Natural killer cell (primary cell): ENCODE results near the gene DSTYK. TPM values are rescaled to one million over a fixed set of nuclear protein-coding genes. Genes with fewer than 3 reads are reported as not detected.

ENCODE experiments used
- ATAC-seq, 3 donors: fragments of 150-1000 bp in 2 of 3; fragments of 200-7000 bp in 1 of 3; cut with Tn5 transposase; 1 replicate in 1 of 3; 2 replicates in 2 of 3; pipeline ENCODE4 v1.10.0; 2021; ENCODE audit warnings: mild to moderate bottlenecking in 2 of 3, moderate library complexity in 2 of 3
- DNase-seq, 2 donors: peaks; one replicate each; pipeline versions ENCODE4 v3.0.0 to v3.0.0-alpha.2; 2013 to 2021; ENCODE audit warnings: mixed read lengths in 1 of 2
- H3K27ac ChIP-seq: one replicate; pipeline ENCODE4 v1.5.1; 2013; ENCODE audit warnings: mild to moderate bottlenecking, low read length
- H3K27me3 ChIP-seq: one replicate; pipeline ENCODE4 v1.6.1; 2013; ENCODE audit warnings: low read length; ENCODE audit not compliant: control insufficient read depth, insufficient read depth
- H3K36me3 ChIP-seq: one replicate; pipeline ENCODE4 v1.6.1; 2013; ENCODE audit warnings: low read length; ENCODE audit not compliant: control insufficient read depth, insufficient read depth
- H3K4me1 ChIP-seq: one replicate; pipeline ENCODE4 v1.6.1; 2013; ENCODE audit warnings: low read length; ENCODE audit not compliant: control insufficient read depth, insufficient read depth
- H3K4me3 ChIP-seq: one replicate; pipeline ENCODE4 v1.5.1; 2013; ENCODE audit warnings: low read length
- H3K9me3 ChIP-seq: one replicate; pipeline ENCODE4 v1.6.1; 2013; ENCODE audit warnings: low read length; ENCODE audit not compliant: control insufficient read depth, insufficient read depth
- H3K27ac Mint-ChIP-seq, 2 donors: one replicate each; pipeline ENCODE4 v1.8.0; 2022; ENCODE audit warnings: mild to moderate bottlenecking in 2 of 2, mixed read lengths in 2 of 2, moderate library complexity in 1 of 2
- H3K27me3 Mint-ChIP-seq, 2 donors: one replicate each; pipeline ENCODE4 v1.8.0; 2022; ENCODE audit warnings: low read depth in 2 of 2, mixed read lengths in 2 of 2
- H3K36me3 Mint-ChIP-seq: one replicate; pipeline ENCODE4 v1.8.0; 2022; ENCODE audit warnings: mixed read lengths
- H3K4me1 Mint-ChIP-seq, 2 donors: one replicate each; pipeline ENCODE4 v1.8.0; 2022; ENCODE audit warnings: mixed read lengths in 2 of 2
- H3K4me3 Mint-ChIP-seq: one replicate; pipeline ENCODE4 v1.8.0; 2022; ENCODE audit warnings: mild to moderate bottlenecking, moderate library complexity, mixed read lengths
- H3K9me3 Mint-ChIP-seq, 2 donors: one replicate each; pipeline ENCODE4 v1.8.0; 2022; ENCODE audit warnings: mixed read lengths in 2 of 2
- CTCF ChIP-seq: fragments of 200-600 bp; IDR thresholded peaks from one replicate; pipeline ENCODE4 v1.8.0; 2022; ENCODE audit warnings: antibody characterized with exemption
- WGBS: methylation state at CpG from one replicate; pipeline ENCODE4 v1.1.7; 2013; ENCODE audit warnings: missing lambda C conversion rate; ENCODE audit not compliant: insufficient coverage; 5-methylcytosine and 5-hydroxymethylcytosine counted together
- intact Hi-C: fragments of 100-400 bp; cut with micrococcal nuclease; formaldehyde crosslinking; loops from one replicate; pipeline ENCODE4 v1.14.2; 2022
- total RNA-seq, 4 donors: library from RNA; stranded (reverse); fragments of 120-200 nt in 1 of 4; gene quantifications; one replicate each; pipeline versions ENCODE4 v1.2.3 to v1.2.4, GENCODE V29; 2013 to 2022

The DSTYK gene
- total RNA-seq, 3 donors from 2014 or later (not counting 1 experiment from before 2014, with no cell fraction given) = 9.9 to 17.5 (median 14.9) TPM

GRCh38 chr1:205258719-205259118 is 47.2 kb upstream of the DSTYK start:
- H3K36me3 ChIP-seq = no peaks in the 10 kb centered on the region
- 84% methylated on average over 7 of the region's 8 CpGs for WGBS
- intact Hi-C loops = loop anchor here (5.0 kb wide), 1 partner anchor 116 kb away; no protein-coding TSS in a partner anchor
- H3K27me3 ChIP-seq = peaks cover 3% of the 10 kb centered on the region
- no peak overlapping the region for H3K27ac Mint-ChIP-seq
- DNase-seq = no peak
- H3K36me3 Mint-ChIP-seq = no peaks in the 10 kb centered on the region
- no peaks in the 10 kb centered on the region for H3K9me3 Mint-ChIP-seq
- no peaks in the 10 kb centered on the region for H3K9me3 ChIP-seq
- no peak overlapping the region for H3K27ac ChIP-seq
- H3K4me1 Mint-ChIP-seq = peaks cover 7 to 18% of the 10 kb centered on the region in 2 donors
- peaks cover 11% of the 10 kb centered on the region for H3K4me1 ChIP-seq
- no peak overlapping the region for H3K4me3 Mint-ChIP-seq
- no peak overlapping the region for H3K4me3 ChIP-seq
- peaks cover 7 to 11% of the 10 kb centered on the region in 2 donors for H3K27me3 Mint-ChIP-seq
- no peak for TF ChIP-seq CTCF
- no peak for ATAC-seq

GRCh38 chr1:205258261-205258691 is 46.8 kb upstream of the DSTYK start:
- Histone ChIP-seq H3K4me3 (no peak overlapping the region), H3K36me3 (no peaks in the 10 kb centered on the region), H3K9me3 (no peaks in the 10 kb centered on the region), H3K4me1 (peaks cover 11% of the 10 kb centered on the region), H3K27ac (no peak overlapping the region), H3K27me3 (peaks cover 3% of the 10 kb centered on the region)
- Mint-ChIP-seq H3K27me3 (peaks cover 7 to 11% of the 10 kb centered on the region in 2 donors), H3K4me3 (no peak overlapping the region), H3K9me3 (no peaks in the 10 kb centered on the region), H3K36me3 (no peaks in the 10 kb centered on the region), H3K27ac (no peak overlapping the region), H3K4me1 (peaks cover 7 to 18% of the 10 kb centered on the region in 2 donors)
- WGBS = 85% methylated on average over 6 of the region's 7 CpGs
- intact Hi-C loops = loop anchor here (5.0 kb wide), 1 partner anchor 116 kb away; no protein-coding TSS in a partner anchor
- TF ChIP-seq CTCF = no peak
- DNase-seq (no peak), ATAC-seq (no peak)

GRCh38 chr1:205257735-205258134 is 46.2 kb upstream of the DSTYK start:
- no peak for DNase-seq
- WGBS = 74% methylated on average over 2 of the region's 2 CpGs
- Mint-ChIP-seq H3K4me3 (no peak overlapping the region), H3K27me3 (peaks cover 7 to 11% of the 10 kb centered on the region in 2 donors), H3K36me3 (no peaks in the 10 kb centered on the region), H3K9me3 (no peaks in the 10 kb centered on the region), H3K4me1 (peaks cover 7 to 15% of the 10 kb centered on the region in 2 donors), H3K27ac (no peak overlapping the region)
- no peak overlapping the region for H3K4me3 ChIP-seq
- peaks cover 6% of the 10 kb centered on the region for H3K4me1 ChIP-seq
- intact Hi-C loops = loop anchor here (2.0 to 5.0 kb wide), 2 partner anchors 29 to 115 kb away; no protein-coding TSS in a partner anchor
- H3K36me3 ChIP-seq = no peaks in the 10 kb centered on the region
- H3K27me3 ChIP-seq = peaks cover 3% of the 10 kb centered on the region
- H3K9me3 ChIP-seq = no peaks in the 10 kb centered on the region
- ATAC-seq = no peak
- TF ChIP-seq CTCF = no peak
- no peak overlapping the region for H3K27ac ChIP-seq
